GM19452 (cell line): ENCODE data around the gene TIMM17A.

Experiments used
- ATAC-seq: cut with Tn5 transposase; IDR thresholded peaks from one replicate; pipeline ENCODE4 v1.9.1; 2021; ENCODE audit not compliant: unreplicated experiment

Gene TIMM17A

GRCh38 chr1:201955009-201955728 lies at the start of gene TIMM17A:
Gene TIMM17A (plus strand): TSS chr1:201955503. CDS start chr1:201955527, 24 bp downstream.
- peak; percentile 99 for ATAC-seq

DNA sequence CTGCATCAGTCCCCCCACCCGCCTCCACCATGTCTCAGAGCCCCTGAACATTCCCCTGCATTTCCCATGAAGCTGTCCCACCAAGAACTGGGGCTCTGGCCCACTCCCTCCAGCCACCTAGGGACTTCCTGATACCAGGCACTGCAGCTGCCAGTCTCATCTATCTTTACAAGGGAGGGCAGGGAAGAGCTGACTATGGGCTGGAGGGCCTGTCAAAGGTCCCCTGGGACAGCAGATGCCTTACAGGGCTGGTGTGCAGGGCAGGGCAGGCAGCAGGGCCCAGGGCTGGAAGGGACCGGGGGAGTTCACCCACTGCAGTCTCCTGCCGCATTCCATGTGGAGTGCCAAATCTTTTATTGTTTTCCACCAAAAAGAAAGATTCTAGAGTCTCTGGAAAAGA lies 49.0 kb upstream of the TIMM17A start:
- no peak for ATAC-seq

DNA sequence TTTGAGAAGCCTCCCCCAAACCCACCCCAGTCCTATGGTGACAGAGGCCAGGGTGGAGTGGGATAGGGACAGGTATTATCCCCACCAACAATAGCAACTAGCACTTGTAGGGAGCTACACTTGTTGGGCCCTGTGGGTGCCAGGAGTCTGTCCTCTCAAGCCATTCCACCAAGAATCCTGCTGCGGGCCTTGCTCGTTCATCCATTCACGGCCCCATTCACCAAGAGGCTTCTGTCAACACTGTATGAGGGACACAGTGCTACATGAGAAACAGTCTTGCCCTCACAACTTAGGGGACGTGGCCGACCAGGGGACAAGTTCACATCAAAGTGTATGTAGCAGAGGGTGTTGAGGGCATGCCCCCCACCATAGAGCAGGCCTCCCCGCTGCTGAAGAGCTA lies 47.7 kb upstream of the TIMM17A start:
- no peak for ATAC-seq

- ATAC-seq, result no peak
Observed at GRCh38 chr1:201911826-201912571, 43.3 kb upstream of the TIMM17A start.

DNA sequence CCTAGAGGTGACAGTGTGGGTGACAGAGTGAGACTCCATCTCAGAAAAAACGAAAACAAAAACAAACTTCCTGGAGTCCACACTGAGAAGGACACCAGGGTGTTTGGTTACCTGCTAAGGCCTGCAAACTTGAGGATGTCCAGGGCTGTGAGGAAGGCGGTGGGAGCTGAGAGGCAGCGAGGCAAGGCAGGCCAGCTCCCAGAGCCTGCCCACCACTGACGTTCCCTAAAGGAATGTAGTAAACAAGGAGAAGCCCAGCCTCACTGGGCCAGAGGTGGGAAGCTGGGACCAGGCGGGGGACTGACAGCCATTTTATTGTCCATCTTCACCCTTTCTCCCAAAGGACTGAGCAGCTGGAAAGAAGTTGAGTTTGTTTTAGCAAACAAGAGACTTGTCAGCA lies 42.5 kb upstream of the TIMM17A start:
- no peak for ATAC-seq

GRCh38 chr1:201914456-201915235 lies 40.7 kb upstream of the TIMM17A start:
- no peak for ATAC-seq

DNA sequence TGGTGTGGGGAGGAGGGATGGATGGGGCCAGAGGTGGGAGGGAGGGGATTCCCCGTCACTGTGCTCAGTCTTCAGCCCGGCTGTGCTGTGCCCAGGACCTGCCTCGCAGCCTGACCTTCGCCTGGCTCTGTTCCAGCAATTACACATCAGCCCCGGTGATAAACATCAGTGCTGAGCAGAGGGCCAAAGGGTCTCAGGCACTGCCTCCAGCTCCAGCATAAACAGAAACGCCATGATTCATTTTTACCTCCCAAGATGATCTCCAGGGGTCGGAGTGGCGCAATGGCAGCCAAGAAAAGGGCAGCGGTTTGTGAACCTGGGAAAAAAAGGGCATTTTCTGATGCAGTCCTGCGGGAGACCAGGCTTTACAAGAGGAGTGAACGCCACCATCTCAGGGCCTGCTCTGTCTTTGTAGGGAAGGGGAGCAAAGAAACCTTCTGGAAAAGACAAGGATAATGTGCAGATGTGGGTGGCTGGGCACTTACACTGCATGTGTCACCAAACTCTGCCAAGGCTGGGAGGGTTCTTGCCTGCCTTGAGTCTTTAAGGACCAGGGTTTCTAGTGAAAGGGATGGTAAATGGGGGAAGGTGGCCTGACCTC lies 38.6 kb upstream of the TIMM17A start:
- ATAC-seq, result no peak

- no peak for ATAC-seq
Observed at GRCh38 chr1:201917362-201918033, 37.8 kb upstream of the TIMM17A start.

GRCh38 chr1:201918343-201918742 lies 37.0 kb upstream of the TIMM17A start:
- ATAC-seq, result no peak

DNA sequence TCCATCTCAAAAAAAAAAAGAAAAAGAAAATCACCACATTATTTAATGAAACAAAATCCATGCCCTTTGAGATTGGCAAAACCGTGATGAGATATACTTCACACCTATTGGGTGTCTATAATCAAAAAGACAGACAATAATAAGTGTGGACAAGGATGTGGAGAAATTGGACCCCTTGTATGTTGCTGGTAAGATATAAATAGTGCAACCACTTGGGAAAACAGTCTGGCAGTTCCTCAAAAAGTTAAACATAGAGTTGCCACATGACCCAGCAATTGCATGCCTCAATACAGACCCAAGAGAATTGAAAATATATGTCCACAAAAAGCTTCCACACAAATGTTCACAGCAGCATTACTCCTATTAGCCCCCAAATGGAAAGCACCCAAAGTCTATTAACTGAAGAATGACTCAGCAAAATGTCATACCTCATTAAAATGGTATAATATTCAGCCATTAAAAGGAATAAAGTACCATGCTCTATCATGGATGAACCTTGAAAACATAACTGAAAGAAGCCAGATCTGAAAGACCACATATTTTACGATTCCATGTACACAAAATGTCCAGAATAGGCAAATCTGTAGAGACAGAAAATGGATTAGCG lies 33.2 kb upstream of the TIMM17A start:
- no peak for ATAC-seq

GRCh38 chr1:201925301-201925567 lies 30.1 kb upstream of the TIMM17A start:
- ATAC-seq, result no peak

- ATAC-seq, result no peak
Observed at GRCh38 chr1:201925981-201926645, 29.2 kb upstream of the TIMM17A start.

DNA sequence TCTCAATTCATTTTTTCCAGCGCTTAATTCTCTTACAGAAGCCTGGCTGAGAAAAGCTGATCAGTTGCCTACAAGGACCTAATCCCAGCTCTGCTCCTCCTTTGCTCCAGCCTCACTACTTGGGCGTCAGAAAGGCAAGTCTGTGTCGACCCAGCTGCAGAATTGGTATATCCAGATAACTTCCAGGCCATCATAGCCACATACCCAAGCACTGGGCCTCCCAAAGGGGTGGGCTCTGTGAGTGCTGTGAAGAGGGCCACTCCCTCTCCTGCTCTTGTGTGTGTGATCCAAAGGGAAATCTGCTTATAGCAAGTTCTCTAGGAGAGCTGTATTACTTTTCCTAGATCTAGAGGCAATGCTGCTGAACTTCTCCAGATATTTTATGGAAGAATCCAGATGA lies 27.0 kb upstream of the TIMM17A start:
- no peak for ATAC-seq

GRCh38 chr1:201930137-201930536 lies 25.2 kb upstream of the TIMM17A start:
- no peak for ATAC-seq

DNA sequence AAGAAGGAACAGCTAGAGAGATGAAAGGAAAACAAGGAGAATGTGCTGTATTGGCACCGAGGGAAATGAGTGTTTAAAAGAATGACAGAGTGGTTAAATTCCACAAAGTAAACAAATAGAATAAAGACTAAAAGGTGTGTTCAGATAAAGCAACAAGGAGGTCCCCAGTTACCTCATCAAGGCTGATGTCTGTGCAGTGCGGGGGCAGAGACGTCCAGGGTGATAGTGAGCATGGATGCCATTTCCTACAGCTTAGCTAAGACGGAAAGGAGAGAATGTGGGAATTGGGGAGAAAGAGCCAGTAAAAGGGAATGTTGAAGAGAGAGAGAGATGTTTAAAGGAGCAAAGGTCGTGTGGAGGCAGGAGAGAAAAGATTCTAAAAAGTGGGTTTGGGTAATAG lies 24.5 kb upstream of the TIMM17A start:
- ATAC-seq, result no peak

- no peak for ATAC-seq
Observed at GRCh38 chr1:201933840-201934430, 21.4 kb upstream of the TIMM17A start.

- no peak for ATAC-seq
Observed at GRCh38 chr1:201937624-201938213, 17.6 kb upstream of the TIMM17A start.

DNA sequence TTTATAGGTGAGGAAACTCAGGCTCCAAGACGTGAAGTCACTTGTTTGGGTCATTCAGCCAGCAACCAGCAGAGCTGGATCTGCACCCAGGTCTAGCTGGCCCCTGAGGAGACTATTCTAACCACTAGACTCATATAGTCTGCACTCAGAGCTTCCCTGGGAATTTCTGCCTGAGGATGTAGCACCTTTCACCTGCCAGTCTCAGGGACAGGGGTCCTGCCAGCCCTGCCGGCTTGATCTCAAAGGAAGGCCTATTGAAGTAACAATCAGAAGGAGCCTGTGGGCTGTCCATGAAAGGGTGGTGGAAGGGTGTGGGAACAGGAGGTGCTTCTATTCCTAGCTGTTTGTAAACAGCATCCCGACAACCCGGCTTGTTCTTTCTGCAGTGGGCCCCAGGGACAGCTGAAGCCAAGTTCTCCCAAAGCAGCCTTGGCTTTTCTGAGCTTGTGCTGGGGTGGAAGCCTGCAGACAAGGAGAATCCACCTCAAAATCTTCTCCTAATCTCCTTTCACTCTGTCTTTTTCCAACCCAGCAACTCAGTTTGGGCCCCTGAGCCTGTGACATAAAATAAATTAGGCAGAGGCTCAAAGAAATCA lies 16.8 kb upstream of the TIMM17A start:
- no peak for ATAC-seq

GRCh38 chr1:201939148-201939547 lies 16.2 kb upstream of the TIMM17A start:
- ATAC-seq, result no peak
